NK-92 (cell line): ENCODE data around the gene GAL3ST3.

Experiments
- DNase-seq: peaks from one replicate; lab custom pipeline; 2025; ENCODE audit not compliant: unreplicated experiment; lab: John Stamatoyannopoulos, UW

GAL3ST3 gene

DNA sequence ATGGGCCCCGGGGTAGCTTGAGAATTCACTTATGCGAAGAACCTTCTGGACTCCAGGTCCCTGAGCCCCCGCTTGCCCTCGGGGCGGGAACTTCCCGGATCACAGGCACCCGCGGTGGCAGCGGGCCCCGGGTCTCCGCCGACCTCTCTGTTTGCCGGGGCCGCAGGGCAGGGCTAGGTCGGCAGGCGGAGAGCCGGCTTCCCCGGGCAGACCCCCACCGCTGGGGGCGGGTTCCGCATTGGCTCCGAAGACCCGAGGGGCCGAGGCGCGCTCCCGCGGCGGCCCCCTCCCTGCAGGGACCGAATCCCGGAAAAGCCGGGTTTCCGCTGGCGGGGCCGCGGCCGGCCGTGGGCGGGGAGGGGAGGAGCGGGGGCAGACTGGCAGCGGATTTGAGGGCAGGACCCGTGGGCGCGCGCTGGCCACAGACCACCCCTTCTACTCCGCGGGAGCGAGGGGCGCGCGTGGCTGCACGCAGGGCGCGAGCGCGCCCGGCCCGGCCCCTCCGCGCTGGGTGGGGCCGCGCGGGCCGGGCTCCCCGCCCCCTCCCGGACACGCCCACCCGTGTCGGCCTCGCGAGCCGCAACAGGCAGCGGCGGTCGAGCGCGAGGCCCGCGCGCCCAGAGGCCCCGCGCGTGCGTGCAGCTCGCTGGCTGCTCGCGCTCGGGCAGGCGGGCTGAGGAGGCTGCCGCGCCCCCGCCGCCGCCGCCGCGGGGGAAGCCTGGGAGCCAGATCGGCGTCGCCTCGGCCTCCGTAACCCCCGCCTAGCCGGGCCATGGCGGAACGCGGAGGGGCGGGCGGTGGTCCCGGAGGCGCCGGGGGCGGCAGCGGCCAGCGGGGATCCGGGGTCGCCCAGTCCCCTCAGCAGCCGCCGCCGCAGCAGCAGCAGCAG lies 21.0 kb upstream of the GAL3ST3 start, which contains the start of gene PACS1:
Gene PACS1 (plus strand): TSS at position 558 of the 889 bp plus-strand sequence. CDS start 215 bp downstream, at position 773.
- DNase-seq: no peak

- DNase-seq: no peak
Measured at GRCh38 chr11:66068923-66069714, 20.2 kb upstream of the GAL3ST3 start.

GRCh38 chr11:66068154-66068821 lies 19.3 kb upstream of the GAL3ST3 start:
- no peak for DNase-seq

DNA sequence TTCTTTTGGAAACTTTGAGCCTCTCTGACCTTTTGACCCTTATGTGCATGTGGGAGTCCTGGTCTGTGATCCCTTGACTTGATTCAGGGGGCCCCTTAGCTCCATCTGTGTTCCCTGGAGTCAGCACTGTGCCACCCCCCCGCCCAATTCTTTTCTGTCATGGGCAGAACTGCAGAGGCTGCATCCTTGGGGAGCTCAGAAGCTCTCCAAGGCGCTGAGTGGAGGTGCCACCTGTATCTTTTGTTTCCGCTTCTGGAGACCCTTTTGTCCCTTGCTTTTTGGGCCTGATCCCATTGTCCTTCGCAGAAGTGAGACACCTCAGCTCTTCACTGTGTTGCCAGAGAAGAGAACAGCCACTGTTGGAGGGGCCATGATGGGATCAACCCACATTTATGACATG lies 18.7 kb upstream of the GAL3ST3 start:
- DNase-seq: no peak

DNA sequence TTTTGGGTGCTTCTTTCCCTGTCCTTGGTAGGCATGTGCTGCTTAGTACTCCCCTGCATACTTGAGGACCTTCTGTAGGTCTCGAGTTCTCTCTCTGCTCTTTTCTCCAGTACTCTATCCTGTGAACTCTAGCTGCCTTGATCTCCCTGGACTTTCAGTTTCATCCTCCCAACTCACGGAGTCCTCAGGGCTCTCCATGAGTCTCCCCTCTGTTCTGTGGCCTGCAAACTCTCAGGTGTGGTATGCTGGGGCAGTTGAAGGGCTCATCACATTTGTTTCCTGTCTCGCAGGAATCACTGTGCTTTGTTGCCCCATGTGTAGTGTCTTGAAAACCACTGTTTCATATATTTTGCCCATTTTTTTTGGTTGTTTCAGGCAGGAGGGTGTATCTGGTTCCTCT lies 17.8 kb upstream of the GAL3ST3 start:
- DNase-seq: no peak

GRCh38 chr11:66064571-66064970 lies 15.6 kb upstream of the GAL3ST3 start:
- no peak for DNase-seq

DNA sequence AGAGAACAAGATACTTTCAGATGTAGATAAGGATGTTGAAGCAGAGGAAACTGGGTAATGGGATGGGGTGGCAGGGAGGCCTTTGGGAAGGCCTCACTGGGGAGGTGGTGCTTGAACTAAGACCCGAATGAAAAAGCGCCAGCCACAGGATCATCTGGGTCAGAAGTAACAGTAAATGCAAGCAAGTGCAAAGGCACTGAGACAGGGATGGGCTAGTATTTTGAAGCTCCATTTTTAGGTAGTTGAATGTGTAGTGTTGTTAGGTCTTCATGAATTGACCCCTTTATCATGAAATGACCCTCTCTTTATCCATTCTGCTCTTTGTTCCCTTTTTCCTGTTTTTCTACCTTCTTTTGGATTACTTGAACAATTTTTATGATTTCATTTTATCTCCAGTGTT lies 14.9 kb upstream of the GAL3ST3 start:
- DNase-seq: no peak

- no peak for DNase-seq
Measured at GRCh38 chr11:66062408-66062807, 13.4 kb upstream of the GAL3ST3 start.

GRCh38 chr11:66061268-66061667 lies 12.3 kb upstream of the GAL3ST3 start:
- no peak for DNase-seq

- DNase-seq: no peak
Measured at GRCh38 chr11:66059966-66060680, 11.2 kb upstream of the GAL3ST3 start.

DNA sequence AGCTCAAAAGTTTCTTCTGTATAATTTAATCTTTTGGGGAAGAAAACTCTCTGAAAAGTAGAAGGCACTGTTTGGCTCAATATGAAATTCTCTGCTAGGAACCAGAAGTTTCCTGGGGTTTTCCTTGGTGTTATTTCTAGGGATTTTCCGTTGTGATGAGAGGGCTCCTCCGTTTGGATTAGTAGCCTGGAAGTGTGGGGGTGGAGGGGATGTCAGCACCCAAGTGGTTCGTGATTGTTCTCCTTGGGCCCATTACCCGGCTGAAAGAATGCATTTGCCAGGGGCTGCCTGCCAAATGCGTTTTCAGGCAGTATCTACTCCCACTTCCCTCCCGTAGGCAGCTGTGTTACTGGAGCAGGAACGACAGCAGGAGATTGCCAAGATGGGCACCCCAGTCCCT lies 7.5 kb upstream of the GAL3ST3 start:
- DNase-seq: no peak

DNA sequence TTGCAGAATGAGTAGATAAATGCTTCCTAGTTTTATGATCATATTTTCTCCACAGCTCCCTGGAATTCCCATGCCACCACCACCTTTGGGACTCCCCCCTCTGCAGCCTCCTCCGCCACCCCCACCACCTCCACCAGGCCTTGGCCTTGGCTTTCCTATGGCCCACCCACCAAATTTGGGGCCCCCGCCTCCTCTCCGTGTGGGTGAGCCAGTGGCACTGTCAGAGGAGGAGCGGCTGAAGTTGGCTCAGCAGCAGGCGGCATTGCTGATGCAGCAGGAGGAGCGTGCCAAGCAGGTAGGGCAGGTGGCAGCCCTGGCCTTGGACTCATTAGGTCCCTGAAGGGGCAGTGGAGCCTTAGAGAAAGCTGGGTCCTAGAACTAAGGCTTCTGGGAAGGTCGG lies 6.1 kb upstream of the GAL3ST3 start:
- DNase-seq: no peak

DNA sequence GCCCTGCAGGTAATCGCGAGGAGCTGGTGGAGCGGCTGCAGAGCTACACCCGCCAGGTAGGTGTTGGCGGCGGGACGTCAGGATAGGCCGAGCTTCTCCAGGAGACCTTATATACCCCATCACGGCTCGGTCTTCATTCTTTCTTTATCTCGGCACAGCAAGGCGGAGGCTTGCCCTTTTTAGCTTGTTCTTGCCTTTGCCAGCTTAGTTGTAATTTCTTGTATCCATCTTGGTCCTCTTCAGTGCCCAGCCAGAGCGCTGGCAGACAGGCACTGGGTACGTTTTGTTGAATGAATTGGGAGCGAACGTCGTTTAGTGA lies 3.7 kb upstream of the GAL3ST3 start:
- DNase-seq: no peak

DNA sequence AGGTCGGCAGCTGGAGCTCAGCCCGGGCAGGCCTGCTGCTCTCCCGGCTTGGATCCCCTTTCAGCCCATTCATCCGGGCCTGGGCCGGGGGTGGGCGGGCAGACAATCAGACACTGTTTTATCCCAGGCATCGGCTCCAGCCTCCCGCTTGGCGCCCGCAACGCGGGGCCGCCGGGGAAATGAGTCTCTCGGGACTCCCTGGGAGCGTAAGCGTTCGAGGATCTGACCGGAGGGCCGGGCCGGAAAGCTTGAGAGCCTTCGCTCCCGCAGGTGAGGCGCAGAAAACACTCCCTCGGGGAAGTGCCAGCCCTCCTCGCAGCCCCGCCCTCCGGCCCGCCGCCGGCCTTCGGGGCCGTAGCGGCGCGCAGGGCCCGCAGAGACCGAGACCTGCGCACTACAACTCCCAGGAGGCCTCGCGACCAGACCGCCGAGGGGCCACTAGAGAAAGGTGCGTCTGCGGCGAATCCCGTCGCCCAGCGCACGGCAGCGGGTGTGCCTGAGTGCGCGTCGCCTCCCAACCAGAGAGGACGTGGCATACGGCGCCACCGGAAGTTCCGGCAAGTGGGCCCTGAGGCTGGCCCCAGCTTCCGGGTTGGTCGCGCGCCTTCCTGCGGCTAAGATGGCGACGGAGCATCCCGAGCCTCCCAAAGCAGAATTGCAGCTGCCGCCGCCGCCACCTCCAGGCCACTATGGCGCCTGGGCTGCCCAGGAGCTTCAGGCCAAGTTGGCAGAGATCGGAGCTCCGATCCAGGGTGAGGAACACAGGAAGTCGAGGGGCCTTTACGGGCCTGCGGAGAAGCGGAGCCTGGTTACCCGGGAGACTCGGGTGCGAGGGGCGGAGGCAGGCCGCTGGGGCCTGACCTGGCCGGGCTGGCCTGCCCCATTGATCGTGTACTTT lies 3.1 kb upstream of the GAL3ST3 start, which contains the start of gene SF3B2:
Gene SF3B2 (plus strand): TSS at position 599 of the 898 bp plus-strand sequence. CDS start 21 bp downstream, at position 620.
- DNase-seq: peak; percentile 64

DNA sequence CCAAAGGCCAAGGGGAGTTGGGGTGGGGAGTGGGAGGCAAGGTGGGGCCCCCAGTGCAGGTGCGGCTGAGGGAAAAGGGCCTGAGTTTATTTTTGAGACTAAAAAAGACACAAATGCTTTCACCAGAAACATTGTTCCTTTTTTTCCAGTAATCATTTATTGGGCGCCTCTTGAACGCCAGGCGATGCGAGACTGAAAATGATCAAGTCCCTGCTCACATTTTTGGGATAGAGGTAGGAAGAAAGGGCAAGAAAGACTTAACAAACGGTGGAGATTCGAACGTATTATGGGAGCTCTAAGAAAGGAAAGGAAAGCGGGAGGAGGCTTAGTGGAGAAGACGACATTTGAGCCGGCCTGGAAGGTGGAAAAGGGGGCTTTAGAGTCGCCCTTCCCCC lies 2.4 kb upstream of the GAL3ST3 start:
- no peak for DNase-seq

GRCh38 chr11:66050581-66051231 lies 1.7 kb upstream of the GAL3ST3 start:
- DNase-seq: no peak

GRCh38 chr11:66047541-66048365 lies 1.2 kb downstream of the GAL3ST3 start:
- no peak for DNase-seq

GRCh38 chr11:66046901-66047300 lies 2.1 kb downstream of the GAL3ST3 start:
- no peak for DNase-seq
